HFFc6 (cell line): ENCODE measurements around the gene TNFAIP8L3. TPM values are rescaled to one million over a fixed set of nuclear protein-coding genes. Genes with fewer than 3 reads are reported as not detected.

Experiments
- DNase-seq: peaks from one replicate; pipeline ENCODE4 v3.0.0-alpha.2; 2018
- H3K27ac Mint-ChIP-seq: 2 replicates; pipeline ENCODE4 v1.8.0; 2020; ENCODE audit warnings: mild to moderate bottlenecking, mixed read lengths
- H3K27me3 Mint-ChIP-seq: 2 replicates; pipeline ENCODE4 v1.8.0; 2021; ENCODE audit warnings: mild to moderate bottlenecking, moderate library complexity, mixed read lengths; ENCODE audit not compliant: insufficient read depth
- H3K36me3 Mint-ChIP-seq: 2 replicates; pipeline ENCODE4 v1.8.0; 2021; ENCODE audit warnings: low read depth, mixed read lengths
- H3K4me1 Mint-ChIP-seq: 2 replicates; pipeline ENCODE4 v1.8.0; 2020; ENCODE audit warnings: low read depth, mixed read lengths
- H3K4me3 Mint-ChIP-seq: 2 replicates; pipeline ENCODE4 v1.8.0; 2020; ENCODE audit warnings: mild to moderate bottlenecking, moderate library complexity, mixed read lengths
- H3K9me3 Mint-ChIP-seq: 2 replicates; pipeline ENCODE4 v1.8.0; 2020; ENCODE audit warnings: mild to moderate bottlenecking, mixed read lengths
- CTCF ChIP-seq: fragments of 200-600 bp; sonication (generic); IDR thresholded peaks from 2 replicates; pipeline ENCODE4 v1.5.0; 2021; ENCODE audit warnings: antibody characterized with exemption, mild to moderate bottlenecking
- total RNA-seq, 6 experiments: library from RNA; stranded (reverse); fragmentation: NEBNext Ultra II Directional; extraction: Animal tissue kit (Norgen Biotek cat#: 25700); gene quantifications; 2 replicates in 1 of 6; 3 replicates in 5 of 6; pipeline ENCODE4 v1.2.3, GENCODE V29; 2021

Gene TNFAIP8L3
- total RNA-seq, 6 experiments from 2014 or later = 0.17 to 0.57 (median 0.23) TPM

DNA sequence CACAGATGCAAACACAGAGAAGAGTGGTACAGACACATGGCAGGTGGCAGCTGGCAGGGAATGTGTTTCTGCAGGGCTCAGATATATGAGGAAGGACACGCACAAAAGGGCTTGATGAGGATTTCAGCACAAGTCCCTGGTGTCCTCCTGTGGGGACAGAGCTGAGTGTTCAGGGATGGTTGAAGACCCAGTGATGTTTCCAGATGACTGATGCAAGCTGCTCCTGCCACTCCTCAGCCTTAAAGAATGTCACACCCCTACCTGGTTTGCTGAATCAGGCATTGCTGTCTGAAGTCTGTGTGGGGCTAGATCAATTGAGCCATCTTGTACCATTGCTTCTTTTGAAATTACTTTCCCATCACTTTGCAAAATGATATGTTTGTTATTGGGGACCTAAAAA, 40.2 kb downstream of the TNFAIP8L3 start:
- Mint-ChIP-seq H3K9me3 (no peaks in the 10 kb centered on the region), H3K36me3 (no peaks in the 10 kb centered on the region), H3K27me3 (peaks cover 26% of the 10 kb centered on the region), H3K27ac (no peak overlapping the region), H3K4me3 (no peak overlapping the region), H3K4me1 (no peaks in the 10 kb centered on the region)
- no peak for DNase-seq
- no peak for TF ChIP-seq CTCF

DNA sequence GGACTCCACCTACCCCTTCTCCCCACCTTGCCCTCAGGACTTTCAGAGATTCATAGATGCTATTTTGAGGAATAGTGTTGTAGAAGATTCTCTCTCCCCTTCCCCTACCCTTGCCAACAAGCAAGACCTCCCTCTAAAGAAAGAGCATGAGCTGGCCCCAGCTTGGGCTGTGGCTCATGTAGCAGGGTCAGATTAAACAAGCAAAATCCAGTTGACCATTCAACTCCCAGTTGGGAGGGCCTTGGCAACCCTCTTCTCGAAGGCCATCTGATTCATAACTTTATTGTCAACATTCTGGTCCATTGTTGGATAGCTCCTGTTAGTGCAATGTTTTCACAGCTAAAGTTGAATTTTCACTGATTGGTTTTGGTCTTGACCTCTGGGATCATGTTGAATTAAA, 41.1 kb downstream of the TNFAIP8L3 start:
- Mint-ChIP-seq H3K4me3 (no peak overlapping the region), H3K4me1 (no peaks in the 10 kb centered on the region), H3K9me3 (no peaks in the 10 kb centered on the region), H3K36me3 (no peaks in the 10 kb centered on the region), H3K27ac (no peak overlapping the region), H3K27me3 (peaks cover 25% of the 10 kb centered on the region)
- TF ChIP-seq CTCF = no peak
- no peak for DNase-seq

DNA sequence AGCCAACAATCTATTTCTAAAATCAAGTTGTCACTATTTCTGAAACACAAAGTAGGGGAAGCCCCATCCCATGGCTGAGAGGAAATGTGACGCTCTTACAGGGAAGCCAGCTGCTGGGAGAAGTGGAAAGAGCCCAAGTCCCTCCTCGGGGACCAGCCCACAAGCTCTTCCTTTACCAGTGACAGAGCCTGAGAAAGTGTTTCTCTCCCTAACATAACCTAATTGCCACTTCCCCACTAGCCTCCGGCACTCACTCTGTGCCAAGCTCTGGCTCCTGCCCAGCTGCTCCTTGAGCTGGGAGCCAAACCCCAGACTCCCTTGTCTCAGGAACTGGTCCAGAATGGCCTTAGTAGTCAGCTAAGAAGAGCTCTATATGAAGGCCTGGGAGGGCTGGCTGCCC, 42.9 kb downstream of the TNFAIP8L3 start:
- Mint-ChIP-seq H3K36me3 (no peaks in the 10 kb centered on the region), H3K27me3 (peaks cover 21% of the 10 kb centered on the region; the same call in 1 of the 2 replicates), H3K4me3 (no peak overlapping the region; the same call in 1 of the 2 replicates), H3K4me1 (peaks cover 8% of the 10 kb centered on the region), H3K9me3 (no peaks in the 10 kb centered on the region), H3K27ac (no peak overlapping the region)
- TF ChIP-seq CTCF = no peak
- DNase-seq = no peak

DNA sequence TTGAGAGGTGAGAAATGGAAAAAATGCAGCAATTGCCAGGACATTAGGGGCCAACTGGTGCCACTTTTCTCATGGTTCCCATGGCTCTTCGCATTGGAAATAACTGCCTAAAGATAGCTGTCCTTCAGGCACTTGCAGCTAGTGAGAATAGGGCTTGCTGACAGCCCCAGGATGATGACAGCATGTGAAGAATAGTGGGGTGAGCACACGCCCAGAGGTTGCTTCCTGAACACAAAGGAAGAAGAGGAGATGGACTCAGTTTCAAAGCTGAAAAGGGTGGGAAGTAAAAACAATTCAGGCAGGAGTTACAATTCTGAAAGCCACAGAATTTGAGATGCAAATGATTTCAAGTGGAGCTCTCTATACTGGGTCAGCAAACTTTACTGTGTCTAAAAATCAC, 45.6 kb downstream of the TNFAIP8L3 start:
- H3K9me3 Mint-ChIP-seq = no peaks in the 10 kb centered on the region
- H3K27ac Mint-ChIP-seq = no peak overlapping the region
- no peaks in the 10 kb centered on the region for H3K36me3 Mint-ChIP-seq
- H3K4me3 Mint-ChIP-seq = no peak overlapping the region
- no peak for TF ChIP-seq CTCF
- H3K27me3 Mint-ChIP-seq = peaks cover 20% of the 10 kb centered on the region; the same call in 1 of the 2 replicates
- DNase-seq = no peak
- H3K4me1 Mint-ChIP-seq = peaks cover 11% of the 10 kb centered on the region

- Mint-ChIP-seq H3K4me1 (peaks cover 11% of the 10 kb centered on the region), H3K27me3 (peaks cover 20% of the 10 kb centered on the region; the same call in 1 of the 2 replicates), H3K36me3 (no peaks in the 10 kb centered on the region), H3K27ac (no peak overlapping the region), H3K9me3 (no peaks in the 10 kb centered on the region), H3K4me3 (no peak overlapping the region)
- no peak for TF ChIP-seq CTCF
- no peak for DNase-seq
Measured at GRCh38 chr15:51048308-51048707, 46.4 kb downstream of the TNFAIP8L3 start.
